Activated CD8-positive, alpha-beta memory T cell treated with anti-CD3 and anti-CD28 coated beads, Interleukin-2, amount 10 ng/mL, durations not matched to agents 7 days and 5 days (primary cell): ENCODE measurements around the gene SEL1L3. TPM values are rescaled to one million over a fixed set of nuclear protein-coding genes. Genes with fewer than 3 reads are reported as not detected.
"Not testable (repeated sequence)": the region's sequence is repeated elsewhere in the genome, so short reads cannot be mapped to it uniquely, and the experiment has no call there.

Source experiments
- ATAC-seq: fragments of 150-1000 bp; cut with Tn5 transposase; one replicate; pipeline ENCODE4 v1.10.0; 2021; ENCODE audit warnings: moderate library complexity
- CTCF ChIA-PET: fragments of 350-600 bp; sonication (Branson Sonifier 250); formaldehyde crosslinking; loops from one replicate; lab custom pipeline; 2021; ENCODE audit warnings: antibody characterized with exemption; lab: Charles Lee
- DNase-seq: peaks from one replicate; pipeline ENCODE4 v3.0.0-alpha.2; 2020
- H3K27ac Mint-ChIP-seq: one replicate; pipeline ENCODE4 v1.8.0; 2021; ENCODE audit warnings: mild to moderate bottlenecking, mixed read lengths
- H3K27me3 Mint-ChIP-seq: one replicate; pipeline ENCODE4 v1.8.0; 2021; ENCODE audit warnings: mixed read lengths
- H3K36me3 Mint-ChIP-seq: one replicate; pipeline ENCODE4 v1.8.0; 2021; ENCODE audit warnings: mild to moderate bottlenecking, mixed read lengths
- H3K4me1 Mint-ChIP-seq: one replicate; pipeline ENCODE4 v1.8.0; 2021; ENCODE audit warnings: mixed read lengths
- H3K4me3 Mint-ChIP-seq: one replicate; pipeline ENCODE4 v1.8.0; 2021; ENCODE audit warnings: mild to moderate bottlenecking, moderate library complexity, mixed read lengths
- H3K9me3 Mint-ChIP-seq: one replicate; pipeline ENCODE4 v1.8.0; 2022; ENCODE audit warnings: low read depth, mixed read lengths
- total RNA-seq, 2 experiments: library from RNA; stranded (reverse); gene quantifications; one replicate each; pipeline ENCODE4 v1.2.3, GENCODE V29; 2021

The SEL1L3 gene
- total RNA-seq, 2 experiments from 2014 or later: 66.3 to 82.8 TPM

GRCh38 chr4:25873632-25874129, 10.9 kb upstream of the SEL1L3 start:
- no peaks in the 10 kb centered on the region for H3K36me3 Mint-ChIP-seq
- H3K27ac Mint-ChIP-seq: no peak overlapping the region
- H3K4me1 Mint-ChIP-seq: peaks cover 10% of the 10 kb centered on the region
- CTCF ChIA-PET: interaction anchor here (1.6 kb wide), 1 partner anchor 31 kb away, joined by 4 read pairs; no protein-coding TSS in a partner anchor
- ATAC-seq: no peak
- no peaks in the 10 kb centered on the region for H3K9me3 Mint-ChIP-seq
- no peaks in the 10 kb centered on the region for H3K27me3 Mint-ChIP-seq
- DNase-seq: no peak
- H3K4me3 Mint-ChIP-seq: no peak overlapping the region

DNA sequence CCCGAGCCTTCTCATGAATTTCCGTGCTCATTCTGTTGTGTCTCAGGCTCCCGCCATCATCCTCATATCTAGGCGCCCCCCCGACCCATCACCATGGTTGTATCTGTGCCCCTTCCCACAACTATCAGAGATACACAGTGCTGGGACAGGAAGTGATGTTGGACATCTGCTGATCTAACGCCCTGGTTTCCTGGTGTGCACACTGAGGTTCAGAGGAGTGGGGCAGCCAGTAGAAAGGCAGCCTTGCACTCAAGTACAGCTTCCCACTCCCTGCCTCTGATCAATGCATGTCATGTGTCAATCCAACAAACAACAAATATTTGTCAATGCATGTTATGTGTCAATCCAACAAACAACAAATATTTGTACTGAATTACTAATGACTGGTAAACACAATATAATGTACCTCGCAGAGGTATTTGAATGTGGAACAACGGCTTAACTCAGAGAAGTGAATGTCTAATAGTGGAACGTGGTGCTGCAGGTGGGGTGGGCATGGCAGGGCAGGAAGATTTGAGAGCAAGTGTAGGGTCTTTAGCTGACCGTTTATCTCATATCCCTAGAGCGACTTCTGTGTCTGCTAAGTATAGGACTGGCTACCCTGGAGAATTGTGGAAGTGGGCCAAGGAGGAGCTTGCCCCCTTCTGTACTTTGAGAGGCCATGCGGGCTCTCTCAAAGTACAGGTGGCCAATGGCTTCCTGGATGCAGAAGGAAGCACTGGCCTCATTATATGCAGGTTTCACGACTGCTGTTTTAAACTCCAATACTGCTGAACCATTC, 10.3 kb upstream of the SEL1L3 start:
- ATAC-seq: no peak
- Mint-ChIP-seq H3K4me1 (peaks cover 10% of the 10 kb centered on the region), H3K27ac (no peak overlapping the region), H3K4me3 (no peak overlapping the region), H3K36me3 (no peaks in the 10 kb centered on the region), H3K27me3 (no peaks in the 10 kb centered on the region), H3K9me3 (no peaks in the 10 kb centered on the region)
- no peak for DNase-seq
- CTCF ChIA-PET: interaction anchor here (1.6 kb wide), 1 partner anchor 31 kb away, joined by 4 read pairs; no protein-coding TSS in a partner anchor

GRCh38 chr4:25870081-25870480, 7.3 kb upstream of the SEL1L3 start:
- H3K27ac Mint-ChIP-seq: no peak overlapping the region
- no peak overlapping the region for H3K4me3 Mint-ChIP-seq
- DNase-seq (no peak), ATAC-seq (no peak)
- no peaks in the 10 kb centered on the region for H3K9me3 Mint-ChIP-seq
- CTCF ChIA-PET: no interaction called here
- peaks cover 2% of the 10 kb centered on the region for H3K36me3 Mint-ChIP-seq
- H3K4me1 Mint-ChIP-seq: peaks cover 12% of the 10 kb centered on the region
- H3K27me3 Mint-ChIP-seq: no peaks in the 10 kb centered on the region

- ATAC-seq (no peak), DNase-seq (no peak)
- H3K4me1 Mint-ChIP-seq: peaks cover 7% of the 10 kb centered on the region
- no peak overlapping the region for H3K4me3 Mint-ChIP-seq
- no peak overlapping the region for H3K27ac Mint-ChIP-seq
- CTCF ChIA-PET: no interaction called here
- H3K27me3 Mint-ChIP-seq: no peaks in the 10 kb centered on the region
- no peaks in the 10 kb centered on the region for H3K9me3 Mint-ChIP-seq
- H3K36me3 Mint-ChIP-seq: peaks cover 2% of the 10 kb centered on the region
Observed at GRCh38 chr4:25867781-25868294, 5.0 kb upstream of the SEL1L3 start.

- H3K4me3 Mint-ChIP-seq, H3K36me3 Mint-ChIP-seq, H3K9me3 Mint-ChIP-seq, H3K27me3 Mint-ChIP-seq, H3K4me1 Mint-ChIP-seq, H3K27ac Mint-ChIP-seq, DNase-seq, ATAC-seq: not testable (repeated sequence)
- CTCF ChIA-PET: interaction anchor here (1.7 kb wide), 1 partner anchor 16 kb away, joined by 5 read pairs; no protein-coding TSS in a partner anchor
Observed at GRCh38 chr4:25866401-25866800, 3.6 kb upstream of the SEL1L3 start.

- Mint-ChIP-seq H3K27ac (no peak overlapping the region), H3K27me3 (no peaks in the 10 kb centered on the region), H3K4me1 (peaks cover 8% of the 10 kb centered on the region), H3K4me3 (no peak overlapping the region), H3K9me3 (no peaks in the 10 kb centered on the region), H3K36me3 (peaks cover 9% of the 10 kb centered on the region)
- DNase-seq (no peak), ATAC-seq (no peak)
- CTCF ChIA-PET: interaction anchor here (1.7 to 2.8 kb wide), 3 partner anchors 12 to 48 kb away, joined by 5 to 8 read pairs (median 5); partner anchors contain the start of gene SMIM20
Observed at GRCh38 chr4:25865586-25865985, 2.8 kb upstream of the SEL1L3 start.

GRCh38 chr4:25863831-25864418, 1.1 kb upstream of the SEL1L3 start:
- H3K4me3 Mint-ChIP-seq: peak overlapping the region; percentile 69
- H3K36me3 Mint-ChIP-seq: peaks cover 15% of the 10 kb centered on the region
- peaks cover 24% of the 10 kb centered on the region for H3K4me1 Mint-ChIP-seq
- H3K27me3 Mint-ChIP-seq: no peaks in the 10 kb centered on the region
- no peak for DNase-seq
- H3K27ac Mint-ChIP-seq: peak overlapping the region; percentile 68
- CTCF ChIA-PET: interaction anchor here (1.0 to 2.8 kb wide), 3 partner anchors 10 to 49 kb away, joined by 3 to 8 read pairs (median 5); partner anchors contain the start of gene SMIM20
- H3K9me3 Mint-ChIP-seq: no peaks in the 10 kb centered on the region
- no peak for ATAC-seq

GRCh38 chr4:25863347-25863784, 578 bp upstream of the SEL1L3 start:
- CTCF ChIA-PET: interaction anchor here (1.0 to 2.8 kb wide), 2 partner anchors 13 to 50 kb away, joined by 3 to 8 read pairs; partner anchors contain the start of gene SMIM20
- H3K4me1 Mint-ChIP-seq: peaks cover 28% of the 10 kb centered on the region
- peaks cover 17% of the 10 kb centered on the region for H3K36me3 Mint-ChIP-seq
- DNase-seq (no peak), ATAC-seq (no peak)
- H3K9me3 Mint-ChIP-seq: no peaks in the 10 kb centered on the region
- H3K4me3 Mint-ChIP-seq: peak overlapping the region; percentile 69
- no peaks in the 10 kb centered on the region for H3K27me3 Mint-ChIP-seq
- peak overlapping the region; percentile 68 for H3K27ac Mint-ChIP-seq

GRCh38 chr4:25861951-25862410, 807 bp downstream of the SEL1L3 start:
- H3K9me3 Mint-ChIP-seq: no peaks in the 10 kb centered on the region
- H3K4me1 Mint-ChIP-seq: peaks cover 42% of the 10 kb centered on the region

DNA sequence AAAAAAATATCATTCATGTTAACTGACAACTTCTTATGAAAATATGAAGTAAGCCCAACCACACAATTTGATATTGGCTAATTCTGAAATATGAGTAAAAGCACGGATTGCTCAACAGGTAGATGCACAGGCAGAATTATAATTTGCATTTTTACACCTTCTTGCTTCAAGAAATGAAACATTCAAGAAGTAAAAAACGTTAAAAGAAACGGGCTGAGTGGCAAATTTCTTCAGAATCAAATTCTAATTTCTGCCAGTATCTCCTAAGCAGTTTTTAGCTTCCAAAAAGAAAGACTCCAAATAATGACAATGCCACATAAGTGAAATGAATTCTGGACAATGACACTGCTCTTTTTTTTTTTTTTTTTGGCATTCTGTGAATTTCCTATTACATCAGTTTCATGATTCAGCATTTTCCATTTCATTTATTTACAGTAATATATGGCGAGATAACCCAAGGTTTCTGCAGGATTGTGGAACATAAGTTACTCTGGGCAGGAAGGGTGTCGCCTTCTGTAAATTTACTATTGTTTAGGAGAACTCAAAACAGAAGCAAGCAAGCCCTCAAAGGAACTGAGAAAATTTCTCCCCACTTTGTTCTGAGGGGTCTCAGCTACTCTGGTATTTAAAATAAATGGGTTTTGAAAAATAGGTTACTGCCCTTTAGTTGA, 1.4 kb downstream of the SEL1L3 start:
- H3K4me3 Mint-ChIP-seq: peak overlapping the region; percentile 98
- no peaks in the 10 kb centered on the region for H3K9me3 Mint-ChIP-seq
- ATAC-seq (no peak), DNase-seq (no peak)
- H3K36me3 Mint-ChIP-seq: peaks cover 20% of the 10 kb centered on the region
- H3K4me1 Mint-ChIP-seq: peaks cover 46% of the 10 kb centered on the region
- no peaks in the 10 kb centered on the region for H3K27me3 Mint-ChIP-seq
- CTCF ChIA-PET: interaction anchor here (1.1 to 1.6 kb wide), 3 partner anchors 19 to 127 kb away, joined by 4 read pairs; partner anchors contain the start of gene SMIM20
- H3K27ac Mint-ChIP-seq: peak overlapping the region; percentile 100

More at GRCh38 chr4:25861951-25862410, 807 bp downstream of the SEL1L3 start:
- Mint-ChIP-seq H3K4me3 (peak overlapping the region; percentile 98), H3K27me3 (no peaks in the 10 kb centered on the region), H3K36me3 (peaks cover 20% of the 10 kb centered on the region), H3K27ac (peak overlapping the region; percentile 100)
- peak; percentile 34 for ATAC-seq
- peak; percentile 70 for DNase-seq
- CTCF ChIA-PET: interaction anchor here (1.1 to 1.6 kb wide), 3 partner anchors 20 to 126 kb away, joined by 4 read pairs; partner anchors contain the start of gene SMIM20

DNA sequence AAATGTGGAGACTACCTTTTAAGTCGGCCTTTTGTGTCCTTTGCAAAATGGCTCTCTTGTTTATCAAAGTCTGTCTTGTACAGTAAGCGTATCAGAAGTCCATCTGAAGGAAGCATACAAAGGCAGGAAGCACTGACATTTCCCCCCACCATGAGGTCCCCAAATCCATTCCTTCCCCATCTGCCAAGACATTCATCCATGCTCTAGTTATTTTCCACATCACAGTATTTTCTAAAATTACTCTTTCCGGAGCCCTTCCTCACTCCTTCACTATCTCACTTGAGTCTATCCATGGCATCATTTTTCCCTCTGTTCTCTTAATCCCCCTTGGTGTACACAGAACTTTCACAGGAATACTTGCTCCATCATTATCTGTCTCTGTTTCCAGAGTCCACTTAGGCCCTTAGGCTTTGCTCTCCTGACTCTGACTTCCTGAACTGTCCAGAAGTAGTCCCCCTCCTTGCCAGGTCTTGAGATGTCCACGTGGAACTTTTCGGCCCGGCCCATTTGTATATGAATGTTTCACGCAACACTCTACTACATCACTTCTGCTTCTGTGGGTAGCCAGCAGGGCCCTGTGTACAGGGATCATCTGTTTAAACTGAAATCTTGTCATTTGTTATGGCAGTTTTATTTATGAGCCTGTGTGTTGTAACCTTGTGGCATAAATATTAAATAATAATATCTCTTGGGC, 2.1 kb downstream of the SEL1L3 start:
- no peak for DNase-seq
- Mint-ChIP-seq H3K9me3 (no peaks in the 10 kb centered on the region), H3K4me1 (peaks cover 53% of the 10 kb centered on the region)

More for the DNA sequence above, 2.1 kb downstream of the SEL1L3 start:
- Mint-ChIP-seq H3K27me3 (no peaks in the 10 kb centered on the region), H3K27ac (peak overlapping the region; percentile 100), H3K4me3 (peak overlapping the region; percentile 98), H3K36me3 (peaks cover 20% of the 10 kb centered on the region)
- ATAC-seq: no peak
- CTCF ChIA-PET: interaction anchor here (1.0 to 1.7 kb wide), 3 partner anchors 10 to 18 kb away, joined by 3 to 5 read pairs (median 4); no protein-coding TSS in a partner anchor
